DMS114 treated with DMSO at 0.1 percent for 48 hours (cell line): ENCODE data around the gene IER2.
A peak's percentile ranks its signal among the peaks of the same experiment; 100 is the strongest.

Experiments used
- DNase-seq: peaks from one replicate; lab custom pipeline; 2025; ENCODE audit not compliant: unreplicated experiment; lab: John Stamatoyannopoulos, UW

The IER2 gene

DNA sequence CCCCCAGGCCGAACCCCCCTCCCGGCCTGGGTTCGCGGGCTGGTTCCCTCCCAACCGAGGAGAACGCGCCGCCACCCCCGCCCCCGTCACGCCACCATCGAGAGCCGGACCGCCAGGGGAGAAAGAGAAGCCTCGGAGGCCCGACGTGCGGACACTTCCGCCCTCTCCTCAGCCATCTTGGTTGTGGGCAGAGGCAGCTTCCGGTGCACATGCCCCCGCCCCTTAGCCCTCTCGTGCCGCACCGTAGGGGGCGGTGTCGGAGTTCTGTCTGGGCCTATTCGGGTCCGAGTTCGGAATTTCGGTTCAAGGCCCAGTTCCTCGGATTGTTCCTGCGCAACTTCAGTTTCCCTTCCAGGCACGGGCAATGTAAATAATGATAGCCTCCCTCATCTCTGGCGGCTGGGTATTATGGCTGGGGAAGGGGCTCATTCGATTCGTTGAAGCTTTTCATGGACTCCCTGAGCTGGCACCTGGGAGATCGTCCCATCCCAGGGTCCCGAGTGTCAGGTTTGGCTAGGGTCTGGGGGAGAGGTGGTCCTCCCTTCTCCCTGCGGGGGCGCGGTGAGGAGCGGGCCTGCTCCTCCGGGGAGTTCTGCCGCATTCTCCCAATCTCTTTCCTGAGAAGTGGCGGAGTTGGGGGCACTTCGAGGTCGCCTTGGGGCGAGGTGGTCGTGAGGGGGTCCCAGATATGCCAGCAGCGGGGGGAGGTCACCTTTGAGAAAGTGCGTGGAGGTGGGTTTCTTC is at the start of gene IER2, which contains the start of gene STX10:
IER2 (plus strand) TSS at position 225 of the 744 bp plus-strand sequence. CDS start 2,776 bp downstream, outside the sequence.
STX10 (minus strand) TSS at position 189 of the 744 bp plus-strand sequence. CDS start 202 bp downstream, outside the sequence.
- peak; percentile 86 for DNase-seq

GRCh38 chr19:13100841-13101589 is 49.2 kb upstream of the IER2 start:
- no peak for DNase-seq

- DNase-seq: no peak
These were observed 48.4 kb upstream of the IER2 start for GRCh38 chr19:13101590-13102415.

GRCh38 chr19:13102416-13102665 is 47.9 kb upstream of the IER2 start:
- DNase-seq: no peak

- DNase-seq: no peak
These were observed 47.3 kb upstream of the IER2 start, which contains the start of gene LYL1 for GRCh38 chr19:13102666-13103580. TSS of gene LYL1 (minus strand) at chr19:13102858. CDS start at chr19:13101171, 1,687 bp downstream.

DNA sequence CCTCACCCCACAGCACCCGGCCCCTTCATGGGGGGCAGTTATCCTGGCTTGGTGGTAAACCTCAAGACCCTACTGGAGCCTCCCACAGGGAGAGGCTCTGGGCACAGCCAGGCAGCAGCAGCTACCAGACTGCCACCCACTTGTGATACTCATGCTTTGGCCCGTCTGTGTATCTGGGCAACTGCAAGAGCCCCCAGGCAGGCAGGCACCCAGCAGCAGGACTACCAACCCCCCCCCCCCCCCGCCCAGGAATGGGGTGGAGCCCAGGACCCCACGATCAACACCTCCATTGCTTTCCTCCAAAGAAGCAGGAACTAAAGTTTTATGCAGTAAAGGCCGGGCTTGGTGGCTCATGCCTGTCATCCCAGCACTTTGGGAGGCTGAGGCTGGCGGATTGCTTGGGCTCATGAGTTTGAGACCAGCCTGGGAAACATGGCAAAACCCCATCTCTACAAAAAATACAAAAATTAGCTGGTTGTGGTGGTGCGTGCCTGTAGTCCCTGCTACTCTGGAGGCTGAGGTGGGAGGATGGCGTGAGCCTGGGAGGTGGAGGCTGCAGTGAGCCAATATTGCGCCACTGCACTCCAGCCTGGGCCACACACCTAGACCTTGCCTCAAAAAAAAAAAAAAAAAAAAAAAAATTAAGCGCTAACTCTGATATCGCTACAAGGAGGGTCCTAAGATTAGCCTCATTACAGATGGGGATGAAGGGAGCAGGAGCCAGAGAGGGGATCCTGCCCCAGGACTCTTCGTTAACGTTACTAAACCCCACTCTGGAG is 46.4 kb upstream of the IER2 start:
- DNase-seq: no peak

DNA sequence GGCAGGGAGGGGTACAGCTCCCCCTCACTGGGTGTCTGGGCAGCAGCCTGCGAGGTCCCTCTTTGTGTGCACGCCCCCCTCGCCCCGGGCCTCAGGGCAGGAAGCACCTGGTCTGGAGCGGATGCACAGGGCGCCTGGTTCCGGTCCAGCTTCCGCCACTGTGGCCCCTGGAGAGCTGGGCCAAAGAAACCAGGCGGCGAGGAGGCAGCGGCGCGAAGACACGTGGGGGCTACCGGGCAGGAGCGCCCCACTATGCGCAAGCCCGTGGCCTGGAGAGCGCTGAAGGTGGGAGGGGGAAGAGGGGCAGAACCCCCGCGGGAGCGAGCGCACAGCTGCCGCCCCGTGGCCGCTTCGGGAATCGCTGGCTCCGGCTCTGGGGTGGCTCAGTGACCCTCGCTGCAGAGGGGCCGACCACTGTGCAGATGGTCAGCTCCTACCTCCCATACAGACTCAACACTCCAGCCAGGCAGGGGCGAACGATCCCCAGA is 45.8 kb upstream of the IER2 start:
- DNase-seq: no peak

- no peak for DNase-seq
These were observed 45.1 kb upstream of the IER2 start for GRCh38 chr19:13104848-13105711.

DNA sequence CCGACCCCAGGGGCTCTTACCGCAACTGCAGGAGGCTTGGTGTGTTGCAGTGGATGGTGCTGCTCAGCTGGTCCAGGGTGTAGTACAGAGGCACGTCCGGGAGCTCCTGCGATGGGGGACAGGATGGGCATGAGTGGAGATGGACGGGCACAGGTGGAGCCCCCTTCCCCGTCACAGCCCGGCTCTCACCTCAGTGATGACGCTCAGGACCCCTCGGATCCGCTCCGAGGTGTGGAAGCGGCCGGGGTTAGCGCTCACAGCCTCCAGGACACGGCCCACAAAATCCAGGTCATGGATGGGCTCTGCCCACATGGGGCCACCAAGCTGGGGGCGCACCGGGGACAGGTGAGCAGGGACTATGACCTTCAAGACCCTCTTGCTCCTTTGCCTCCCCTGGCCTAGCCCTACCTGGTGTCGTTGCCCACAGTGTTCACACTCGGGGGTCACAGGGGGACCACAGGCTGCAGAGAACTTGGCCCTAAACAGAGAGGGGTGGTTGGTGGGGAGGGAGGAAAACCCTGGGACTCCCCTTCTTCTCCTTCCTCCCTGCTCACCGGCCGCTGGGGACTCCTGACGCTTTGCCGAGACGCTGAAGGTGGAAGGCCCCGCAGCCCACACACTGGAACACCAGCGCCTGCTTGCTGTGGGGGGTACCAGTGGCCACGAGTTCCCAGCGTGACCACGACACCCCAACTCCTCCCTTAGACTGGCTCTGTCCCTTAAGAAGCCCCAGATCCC is 40.7 kb upstream of the IER2 start:
- no peak for DNase-seq

- no peak for DNase-seq
These were observed 40.1 kb upstream of the IER2 start for GRCh38 chr19:13110099-13110610.

DNA sequence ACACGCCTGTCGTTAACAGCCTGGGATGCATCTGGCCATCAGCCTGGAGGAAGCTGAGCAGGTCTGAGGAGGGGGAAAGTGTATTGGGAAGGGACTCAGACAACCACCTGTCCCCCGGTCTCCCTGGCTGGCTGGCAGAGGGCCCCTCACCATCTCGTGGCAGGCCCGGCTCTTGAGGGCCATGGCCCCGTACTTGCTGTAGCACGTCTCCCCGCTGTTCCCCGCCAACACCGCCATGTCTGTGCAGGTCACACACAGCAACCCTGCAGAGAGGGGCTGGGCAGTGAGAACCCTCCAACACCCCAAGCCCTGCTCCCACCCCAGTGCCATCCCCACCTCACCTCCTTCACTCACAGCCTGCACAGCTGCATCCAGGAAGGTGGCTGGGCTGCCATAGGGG is 37.7 kb upstream of the IER2 start:
- no peak for DNase-seq

- DNase-seq: no peak
These were observed 34.3 kb upstream of the IER2 start for GRCh38 chr19:13115936-13116281.

GRCh38 chr19:13116282-13117175 is 33.7 kb upstream of the IER2 start, which contains the start of gene TRMT1:
TSS of gene TRMT1 (minus strand) at chr19:13116740. CDS start at chr19:13116399, 341 bp downstream.
- DNase-seq: peak; percentile 76

- no peak for DNase-seq
These were observed 32.9 kb upstream of the IER2 start for GRCh38 chr19:13117176-13117771.

- peak; percentile 68 for DNase-seq
These were observed 32.3 kb upstream of the IER2 start, which contains the start of gene NACC1 for GRCh38 chr19:13117772-13118423. TSS of gene NACC1 (plus strand) at chr19:13118264. CDS start at chr19:13135208, 16,944 bp downstream.
